HG03095 (cell line): ENCODE measurements around the gene MBOAT1.
"Not testable (repeated sequence)": the region's sequence is repeated elsewhere in the genome, so short reads cannot be mapped to it uniquely, and the experiment has no call there.

ENCODE experiments used
- ATAC-seq: cut with Tn5 transposase; IDR thresholded peaks from one replicate; pipeline ENCODE4 v1.9.1; 2021; ENCODE audit warnings: moderate library complexity; ENCODE audit not compliant: unreplicated experiment

The MBOAT1 gene

GRCh38 chr6:20212392-20213111 lies at the start of gene MBOAT1:
Gene MBOAT1, minus strand, starts transcription at chr6:20212469. Its CDS starts 235 bp downstream, at chr6:20212234.
- peak; percentile 82 for ATAC-seq

DNA sequence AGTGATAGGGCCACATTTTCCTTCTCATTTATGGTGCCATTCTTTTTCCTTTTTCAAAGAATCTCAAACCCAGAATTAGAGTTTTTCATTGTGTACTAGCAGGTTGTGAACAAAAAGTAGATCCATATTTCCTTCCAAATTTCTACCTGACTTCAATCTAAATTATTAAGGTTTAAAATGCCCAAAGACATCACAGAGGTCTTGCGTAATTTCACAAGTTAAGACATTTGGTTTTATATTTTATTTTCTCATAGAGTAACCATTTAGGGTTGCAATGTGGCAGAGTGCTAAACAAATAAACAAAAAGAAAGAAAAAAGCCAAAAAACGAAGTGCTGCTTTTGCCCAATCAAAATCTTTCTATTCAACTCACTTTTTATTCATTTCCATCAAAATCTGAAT lies 49.4 kb upstream of the MBOAT1 start:
- no peak for ATAC-seq

- ATAC-seq: no peak
These were observed 48.1 kb upstream of the MBOAT1 start for GRCh38 chr6:20260360-20260759.

- ATAC-seq: no peak
These were observed 47.2 kb upstream of the MBOAT1 start for GRCh38 chr6:20259316-20260049.

- no peak for ATAC-seq
These were observed 43.2 kb upstream of the MBOAT1 start for GRCh38 chr6:20255428-20255827.

GRCh38 chr6:20254295-20254694 lies 42.0 kb upstream of the MBOAT1 start:
- ATAC-seq: no peak

DNA sequence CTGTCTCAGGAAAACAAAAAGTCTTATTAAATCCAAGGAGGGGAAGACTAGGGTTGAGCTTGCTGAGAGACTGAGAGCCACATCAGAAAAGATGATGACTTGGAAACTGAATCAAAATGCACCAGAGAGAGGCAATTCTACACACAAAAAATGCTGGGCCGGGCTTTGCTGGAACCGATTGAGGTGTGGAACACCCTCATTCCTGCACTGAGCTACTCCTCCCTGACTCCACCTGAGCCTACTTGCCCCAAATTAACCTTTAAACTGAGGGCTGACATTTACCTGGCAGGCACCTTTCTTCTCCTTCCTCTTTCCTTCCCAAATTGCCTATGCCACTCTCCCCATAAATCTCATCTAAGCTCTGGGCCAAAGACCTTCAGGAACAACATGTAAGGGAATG lies 40.8 kb upstream of the MBOAT1 start:
- no peak for ATAC-seq

GRCh38 chr6:20252311-20252710 lies 40.0 kb upstream of the MBOAT1 start:
- ATAC-seq: no peak

DNA sequence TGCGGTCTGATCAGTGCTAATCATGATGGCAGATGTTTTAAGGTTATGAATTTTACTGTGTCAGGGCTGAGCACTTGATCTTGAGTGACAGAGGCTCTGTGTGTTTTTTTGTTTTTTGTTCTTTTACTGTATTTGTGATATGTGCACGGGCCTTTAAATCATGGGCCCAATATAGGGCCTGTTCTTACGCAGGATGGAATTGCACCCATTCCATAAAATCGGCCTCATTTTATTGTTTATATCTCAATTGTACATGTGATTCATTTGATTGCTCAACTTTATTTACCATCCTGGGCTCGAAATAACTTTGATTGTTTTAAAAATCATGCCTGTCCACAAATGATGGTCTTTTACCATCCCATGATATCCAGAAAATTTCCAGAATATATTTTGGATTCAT lies 39.3 kb upstream of the MBOAT1 start:
- no peak for ATAC-seq

DNA sequence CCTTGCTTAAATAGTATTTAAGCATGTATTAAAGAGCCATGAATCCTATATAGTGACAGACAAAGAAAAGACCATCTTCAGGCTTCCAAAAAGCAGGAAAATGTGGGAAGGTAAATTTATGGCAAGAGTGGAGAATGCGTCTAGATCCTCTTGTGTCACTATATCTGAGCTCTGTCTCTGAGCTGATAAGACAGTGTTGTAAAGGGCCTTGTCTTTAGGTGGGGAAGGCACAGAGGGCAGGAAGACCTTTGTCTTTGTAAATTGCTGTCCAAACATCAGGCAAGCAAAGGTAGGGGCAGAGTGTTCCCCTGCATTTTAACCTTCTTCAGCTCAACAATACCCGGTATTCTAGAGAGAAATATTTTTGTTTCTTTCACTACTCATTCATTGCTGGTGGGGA lies 33.9 kb upstream of the MBOAT1 start:
- no peak for ATAC-seq

DNA sequence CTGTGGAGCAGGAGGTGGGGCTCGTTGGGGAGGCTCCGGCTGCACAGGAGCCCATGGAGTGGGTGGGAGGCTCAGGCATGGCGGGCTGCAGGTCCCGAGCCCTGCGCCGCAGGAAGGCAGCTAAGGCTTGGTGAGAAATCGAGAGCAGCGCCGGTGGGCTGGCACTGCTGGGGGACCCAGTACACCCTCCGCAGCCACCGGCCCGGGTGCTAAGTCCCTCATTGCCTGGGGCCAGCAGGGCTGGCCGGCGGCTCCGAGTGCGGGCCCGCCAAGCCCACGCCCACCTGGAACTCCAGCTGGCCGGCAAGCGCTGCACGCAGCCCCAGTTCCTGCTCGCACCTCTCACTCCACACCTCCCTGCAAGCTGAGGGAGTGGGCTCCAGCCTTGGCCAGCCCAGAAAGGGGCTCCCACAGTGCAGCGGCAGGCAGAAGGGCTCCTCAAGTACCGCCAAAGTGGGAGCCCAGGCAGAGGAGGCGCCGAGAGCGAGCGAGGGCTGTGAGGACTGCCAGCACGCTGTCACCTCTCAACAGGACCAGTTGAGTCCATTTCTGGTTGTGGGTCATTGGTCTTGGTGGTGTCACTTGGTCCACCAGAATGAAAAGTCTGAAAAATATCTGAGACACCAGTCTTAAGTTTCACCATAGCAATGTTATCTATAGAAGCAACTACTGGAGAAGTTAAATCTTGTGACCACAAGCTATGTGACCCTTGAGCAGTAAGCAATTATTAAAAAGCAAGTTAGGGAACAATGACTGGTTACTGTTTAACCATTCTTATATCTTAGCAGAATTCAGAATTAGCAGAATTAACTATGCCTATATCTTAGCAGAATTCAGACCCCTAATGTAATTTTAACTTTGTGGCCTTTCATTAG lies 32.8 kb upstream of the MBOAT1 start:
- not testable (repeated sequence) for ATAC-seq

DNA sequence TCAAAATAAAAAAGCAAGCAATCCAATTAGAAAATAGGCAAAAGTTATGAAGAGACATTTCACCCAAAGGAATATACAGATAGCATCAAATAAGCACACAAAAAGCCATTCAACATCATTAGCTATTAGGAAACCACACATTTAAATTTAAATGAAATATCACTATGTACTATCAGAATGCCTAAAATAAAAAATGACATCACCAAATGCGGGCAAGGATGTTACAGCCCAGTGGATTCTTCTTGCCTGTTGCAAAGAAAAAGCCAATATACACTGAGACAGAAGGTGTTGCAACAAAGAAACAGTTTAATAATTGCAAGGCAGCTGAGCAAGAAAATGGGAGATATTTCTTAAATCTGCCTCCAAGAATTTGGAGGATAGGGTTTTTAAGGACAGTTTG lies 31.0 kb upstream of the MBOAT1 start:
- ATAC-seq: no peak

DNA sequence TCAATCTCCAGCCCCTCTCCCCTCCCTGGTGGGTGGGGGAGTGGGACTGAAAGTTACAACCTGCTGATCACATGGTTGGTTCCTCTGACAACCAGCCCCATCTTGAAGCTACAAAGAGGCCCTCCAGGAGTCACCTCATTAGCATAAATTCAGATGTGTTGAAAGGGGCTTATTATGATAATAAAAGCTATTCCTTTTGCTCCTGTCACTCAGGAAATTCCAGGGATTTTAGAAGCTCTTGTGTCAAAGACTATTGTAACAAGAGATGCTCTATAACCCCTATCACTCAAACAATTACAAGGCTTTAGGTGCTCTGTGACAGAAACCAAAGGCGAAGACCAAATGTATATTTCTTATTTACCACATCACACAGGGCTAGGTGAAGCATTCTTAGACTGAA lies 30.1 kb upstream of the MBOAT1 start:
- ATAC-seq: no peak

DNA sequence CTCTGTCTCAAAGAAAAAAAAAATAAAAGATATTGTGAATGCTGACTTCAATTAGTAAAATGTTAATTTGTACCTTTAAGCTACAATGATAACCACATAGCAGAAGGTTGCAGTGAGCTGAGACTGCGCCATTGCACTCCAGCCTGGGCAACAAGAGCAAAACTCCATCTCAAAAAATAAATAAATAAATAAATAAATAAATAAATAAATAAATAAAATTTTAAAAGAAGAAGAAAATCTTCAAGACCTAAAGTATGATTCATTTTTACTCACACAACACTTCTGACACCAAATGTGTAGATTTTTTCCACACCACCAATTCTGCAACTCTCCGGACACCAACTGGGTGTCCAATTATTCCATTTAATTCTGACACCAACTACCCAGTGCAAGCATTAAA lies 28.8 kb upstream of the MBOAT1 start:
- ATAC-seq: no peak

DNA sequence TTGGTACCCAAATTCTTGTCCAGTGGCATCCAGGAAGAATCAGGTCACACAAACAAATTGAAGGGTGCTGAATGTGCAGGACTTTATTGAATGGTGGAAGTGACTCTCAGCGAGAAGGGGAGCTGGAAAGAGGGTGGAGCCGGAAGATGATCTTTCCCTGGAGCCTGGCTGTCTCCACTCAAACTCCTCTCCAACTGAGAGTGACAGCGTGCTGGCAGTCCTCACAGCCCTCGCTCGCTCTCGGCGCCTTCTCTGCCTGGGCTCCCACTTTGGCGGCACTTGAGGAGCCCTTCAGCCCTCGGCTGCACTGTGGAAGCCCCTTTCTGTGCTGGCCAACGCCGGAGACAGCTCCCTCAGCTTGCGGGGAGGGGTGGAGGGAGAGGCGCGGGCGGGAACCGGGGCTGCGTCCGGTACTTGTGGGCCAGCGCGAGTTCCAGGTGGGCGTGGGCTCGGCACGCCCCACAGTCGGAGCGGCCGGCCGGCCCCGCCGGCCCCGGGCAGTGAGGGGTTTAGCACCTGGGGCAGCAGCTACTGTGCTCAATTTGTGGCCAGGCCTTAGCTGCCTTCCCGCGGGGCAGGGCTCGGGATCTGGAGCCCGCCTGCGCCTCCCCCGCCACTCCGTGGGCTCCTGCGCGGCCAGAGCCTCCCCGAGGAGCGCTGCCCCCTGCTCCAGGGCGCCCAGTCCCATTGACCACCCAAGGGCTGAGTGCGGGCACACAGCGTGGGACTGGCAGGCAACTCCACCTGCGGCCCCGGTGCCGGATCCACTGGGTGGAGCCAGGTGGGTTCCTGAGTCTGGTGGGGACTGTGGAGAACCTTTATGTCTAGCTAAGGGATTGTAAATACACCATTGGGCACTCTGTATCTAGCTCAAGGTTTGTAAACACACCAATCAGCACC lies 26.7 kb upstream of the MBOAT1 start:
- ATAC-seq: no peak

GRCh38 chr6:20237677-20238460 lies 25.6 kb upstream of the MBOAT1 start:
- ATAC-seq: no peak

DNA sequence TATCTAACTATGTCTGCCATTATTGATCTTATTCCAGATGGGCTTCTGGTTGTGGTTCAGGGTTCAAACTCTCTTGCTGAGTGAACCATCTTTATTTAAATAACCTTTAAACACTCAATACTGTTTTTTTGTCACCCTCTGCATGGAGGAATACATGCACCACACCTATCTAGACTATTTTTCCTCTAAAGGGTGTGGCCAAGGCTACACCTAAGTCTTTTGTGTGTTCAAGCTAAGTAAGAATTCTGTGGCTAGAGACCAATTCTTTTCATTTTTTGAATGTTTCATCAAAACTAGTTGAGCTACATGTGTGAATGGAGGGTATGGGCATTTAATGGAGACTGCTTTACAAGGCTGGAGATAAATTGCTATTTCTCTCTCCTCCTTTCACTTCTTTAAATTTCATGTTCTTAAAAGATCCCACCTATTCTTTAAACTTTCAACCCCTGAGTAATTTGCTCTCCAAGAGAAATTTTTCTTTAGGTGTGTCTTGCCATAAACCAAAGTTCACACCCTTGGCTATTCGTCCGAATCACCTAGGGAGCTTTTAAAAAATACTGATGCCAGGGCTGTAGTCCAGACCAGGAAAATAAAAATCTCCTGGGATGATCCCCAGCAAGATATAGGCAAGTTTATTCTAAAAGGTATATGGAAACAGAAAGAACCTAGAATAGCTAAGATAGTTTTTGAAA lies 24.8 kb upstream of the MBOAT1 start:
- no peak for ATAC-seq

DNA sequence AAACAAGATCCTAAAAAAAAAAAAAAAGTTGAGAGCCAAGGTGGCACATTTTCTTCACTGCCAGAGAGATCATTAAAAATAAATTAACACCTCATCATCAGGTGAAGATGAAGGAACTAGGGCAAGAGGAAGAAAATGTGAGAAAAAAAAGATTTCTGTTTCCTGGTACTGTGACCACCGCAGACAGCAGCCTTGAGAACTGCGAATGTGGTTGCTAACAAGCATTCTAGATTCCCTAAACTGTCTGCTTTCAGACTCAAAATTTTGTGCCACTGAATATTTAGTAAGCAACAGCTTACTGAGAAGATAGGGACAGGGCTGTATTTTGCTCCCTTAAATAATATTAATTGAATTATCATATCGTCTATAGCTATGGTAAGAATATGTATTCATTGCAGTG lies 24.1 kb upstream of the MBOAT1 start:
- ATAC-seq: no peak

- ATAC-seq: no peak
These were observed 22.8 kb upstream of the MBOAT1 start for GRCh38 chr6:20235041-20235440.
